ENCODE results near the gene OR2A25. TPM values are rescaled to one million over a fixed set of nuclear protein-coding genes. Genes with fewer than 3 reads are reported as not detected.

OR2A25 gene
- total and polyA plus RNA-seq, 10 of the 15 experiments (the other 5 are each of a cell fraction or from before 2014, with no cell fraction given) = not detected

- H3K4me1 ChIP-seq (ENCODE audit: control insufficient read depth, insufficient read depth, low read length) = no peaks in the 10 kb centered on the region
- TF ChIP-seq MTA3 (IDR thresholded peaks at IDR 0.05; ENCODE audit: borderline replicate concordance, low read length) (no peak), RUNX3 (IDR thresholded peaks at IDR 0.05; ENCODE audit: low read length) (no peak), POLR2AphosphoS2 (IDR thresholded peaks at IDR 0.05; ENCODE audit: low read depth, low read length) (no peak), CHD2 (IDR thresholded peaks at IDR 0.05; ENCODE audit: borderline replicate concordance, low read depth, low read length) (no peak)
- no peaks in the 10 kb centered on the region for H3K9me3 ChIP-seq (replicated peaks; ENCODE audit: control insufficient read depth, insufficient read depth, low read length)
- ChIA-PET CTCF (no interaction called here), SMC1A (ENCODE audit: uncharacterized antibody, unreplicated experiment) (no interaction called here), POLR2A (interaction anchor here (0.6 kb wide), 1 partner anchor 30 kb away, joined by 4 read pairs; no protein-coding TSS in a partner anchor), RAD21 (ENCODE audit: unreplicated experiment) (no interaction called here)
- H3K9ac ChIP-seq (ENCODE audit: control insufficient read depth, insufficient read depth, low read length) = no peak within 1 kb of the TSS
- no peak within 1 kb of the TSS for H3K4me2 ChIP-seq (ENCODE audit: control insufficient read depth, insufficient read depth)
- intact Hi-C loops (cut with micrococcal nuclease; ENCODE audit: unreplicated experiment) (no loop called here), in situ Hi-C loops (cut with MboI) (no loop called here)
- no peak within 1 kb of the TSS for H3K4me3 ChIP-seq
- no peaks in the 10 kb centered on the region for H4K20me1 ChIP-seq (ENCODE audit: control insufficient read depth, insufficient read depth)
- no peaks in the 10 kb centered on the region for H3K27me3 ChIP-seq (replicated peaks in 1 of 2; ENCODE audit: control insufficient read depth in 2 of 2, insufficient read depth in 2 of 2, low read length in 1 of 2)
- H2AFZ ChIP-seq (ENCODE audit: control insufficient read depth, low read depth, low read length) = no peak within 1 kb of the TSS
- BruUV-seq (replicated peaks) = no TSS peak
- 43% methylated on average over 2 of the region's 2 CpGs for WGBS (ENCODE audit: insufficient coverage, insufficient replicate concordance, low lambda C conversion rate, missing lambda C conversion rate)
- no peaks in the 10 kb centered on the region for H3K79me2 ChIP-seq (ENCODE audit: control insufficient read depth, insufficient read depth, low read length)
- H3K36me3 ChIP-seq (ENCODE audit: control insufficient read depth in 2 of 2, insufficient read depth in 2 of 2, low read length in 1 of 2) = no peaks in the 10 kb centered on the region
- ATAC-seq (no peak), FAIRE-seq (no peak), DNase-seq (ENCODE audit: low read depth, low spot score) (no peak)
- H3K27ac ChIP-seq (ENCODE audit: control insufficient read depth, insufficient read depth) = no peak within 1 kb of the TSS
Measured at GRCh38 chr7:144085978-144086377, 16.4 kb downstream of the OR2A25 start, which contains the start of gene OR2A12. Gene OR2A12 (plus strand): TSS chr7:144086278. CDS start chr7:144095108, 8,830 bp downstream.

GRCh38 chr7:144086730-144087129, 17.1 kb downstream of the OR2A25 start:
- no TSS peak for BruUV-seq (replicated peaks)
- Histone ChIP-seq H4K20me1 (ENCODE audit: control insufficient read depth, insufficient read depth) (no peaks in the 10 kb centered on the region), H3K4me1 (ENCODE audit: control insufficient read depth, insufficient read depth, low read length) (no peaks in the 10 kb centered on the region), H3K9ac (ENCODE audit: control insufficient read depth, insufficient read depth, low read length) (no peak overlapping the region), H3K4me3 (no peak overlapping the region), H3K27me3 (replicated peaks in 1 of 2; ENCODE audit: control insufficient read depth in 2 of 2, insufficient read depth in 2 of 2, low read length in 1 of 2) (no peaks in the 10 kb centered on the region), H3K4me2 (ENCODE audit: control insufficient read depth, insufficient read depth) (no peak overlapping the region), H3K36me3 (ENCODE audit: control insufficient read depth in 2 of 2, insufficient read depth in 2 of 2, low read length in 1 of 2) (no peaks in the 10 kb centered on the region), H2AFZ (ENCODE audit: control insufficient read depth, low read depth, low read length) (no peak overlapping the region), H3K27ac (ENCODE audit: control insufficient read depth, insufficient read depth) (no peak overlapping the region), H3K9me3 (replicated peaks; ENCODE audit: control insufficient read depth, insufficient read depth, low read length) (no peaks in the 10 kb centered on the region), H3K79me2 (ENCODE audit: control insufficient read depth, insufficient read depth, low read length) (no peaks in the 10 kb centered on the region)
- in situ Hi-C loops (cut with MboI) (no loop called here), intact Hi-C loops (cut with micrococcal nuclease; ENCODE audit: unreplicated experiment) (no loop called here)
- ATAC-seq (no peak), FAIRE-seq (no peak), DNase-seq (ENCODE audit: low read depth, low spot score) (no peak)
- 69% methylated on average over 4 of the region's 4 CpGs for WGBS (ENCODE audit: insufficient coverage, insufficient replicate concordance, low lambda C conversion rate, missing lambda C conversion rate)
- POLR2A ChIA-PET = no interaction called here
- RAD21 ChIA-PET (ENCODE audit: unreplicated experiment) = no interaction called here
- CTCF ChIA-PET = no interaction called here
- SMC1A ChIA-PET (ENCODE audit: uncharacterized antibody, unreplicated experiment) = interaction anchor here (0.5 kb wide), 1 partner anchor 828 kb away, joined by 3 read pairs; no protein-coding TSS in a partner anchor
- TF ChIP-seq ELK1 (IDR thresholded peaks at IDR 0.05; ENCODE audit: low read depth, low read length) (no peak), MYC (IDR thresholded peaks at IDR 0.05; ENCODE audit: insufficient read depth, insufficient read length, insufficient replicate concordance, low read length, severe bottlenecking) (no peak), RAD51 (IDR thresholded peaks at IDR 0.05) (no peak), ATF7 (IDR thresholded peaks at IDR 0.05; ENCODE audit: low read depth) (no peak), BRCA1 (IDR thresholded peaks at IDR 0.05; ENCODE audit: low read depth, low read length) (no peak), CUX1 (IDR thresholded peaks at IDR 0.05; ENCODE audit: insufficient replicate concordance, low read depth, low read length) (no peak), NRF1 (conservative IDR thresholded peaks at IDR 0.05; ENCODE audit: low read depth, low read length) (no peak), BACH1 (IDR thresholded peaks at IDR 0.05; ENCODE audit: borderline replicate concordance) (no peak), CHD2 (IDR thresholded peaks at IDR 0.05; ENCODE audit: borderline replicate concordance, low read depth, low read length) (no peak), ESRRA (IDR thresholded peaks at IDR 0.05; ENCODE audit: low read length) (no peak)

Data from GM12878 (cell line).